Loucy (cell line): ENCODE measurements around the gene ACVR1B.

ENCODE experiments used
- H2AFZ ChIP-seq: fragments of 200-600 bp; sonication (generic); 2 replicates; pipeline ENCODE4 v1.6.0; 2016; ENCODE audit warnings: antibody characterized with exemption, mild to moderate bottlenecking, low read length, moderate library complexity
- H3F3A ChIP-seq: fragments of 200-600 bp; 2 replicates; pipeline ENCODE4 v1.6.0; 2016; ENCODE audit warnings: antibody characterized with exemption, low read depth, mild to moderate bottlenecking
- H3K27me3 ChIP-seq: fragments of 200-600 bp; sonication (generic); 2 replicates; pipeline ENCODE4 v1.6.1; 2014; ENCODE audit warnings: low read length, mild to moderate bottlenecking; ENCODE audit not compliant: insufficient read depth, poor library complexity, severe bottlenecking
- H3K36me3 ChIP-seq: fragments of 200-600 bp; sonication (generic); 2 replicates; pipeline ENCODE4 v1.6.1; 2016; ENCODE audit warnings: low read length; ENCODE audit not compliant: insufficient read depth
- H3K4me1 ChIP-seq: fragments of 200-600 bp; sonication (generic); 2 replicates; pipeline ENCODE4 v1.5.1; 2014; ENCODE audit warnings: low read length, mild to moderate bottlenecking; ENCODE audit not compliant: insufficient read depth, poor library complexity, severe bottlenecking
- H3K4me2 ChIP-seq: fragments of 200-600 bp; sonication (generic); 2 replicates; pipeline ENCODE4 v1.6.0; 2014; ENCODE audit warnings: antibody characterized with exemption, low read length, low read depth, mild to moderate bottlenecking; ENCODE audit not compliant: poor library complexity, severe bottlenecking
- H3K4me3 ChIP-seq: fragments of 200-600 bp; sonication (generic); 2 replicates; pipeline ENCODE4 v1.5.1; 2014; ENCODE audit warnings: low read length, mild to moderate bottlenecking, mixed read lengths; ENCODE audit not compliant: poor library complexity, severe bottlenecking
- H3K79me2 ChIP-seq: fragments of 200-600 bp; sonication (generic); 2 replicates; pipeline ENCODE4 v1.6.1; 2014; ENCODE audit warnings: low read length; ENCODE audit not compliant: insufficient read depth
- H3K9ac ChIP-seq: fragments of 200-600 bp; sonication (generic); 2 replicates; pipeline ENCODE4 v1.6.0; 2014; ENCODE audit warnings: mild to moderate bottlenecking, low read depth, low read length, moderate library complexity; ENCODE audit not compliant: poor library complexity, severe bottlenecking
- H3K9me2 ChIP-seq: fragments of 200-600 bp; sonication (generic); replicated peaks from 2 replicates; pipeline ENCODE4 v1.6.1; 2016; ENCODE audit warnings: low read depth, low read length, mixed read lengths
- H3K9me3 ChIP-seq: fragments of 200-600 bp; sonication (generic); 2 replicates; pipeline ENCODE4 v1.6.1; 2014; ENCODE audit warnings: mild to moderate bottlenecking, antibody characterized with exemption, low read length, low read depth; ENCODE audit not compliant: insufficient read depth
- H4K20me1 ChIP-seq: fragments of 200-600 bp; sonication (generic); 2 replicates; pipeline ENCODE4 v1.6.0; 2014; ENCODE audit warnings: antibody characterized with exemption, low read length, mild to moderate bottlenecking; ENCODE audit not compliant: insufficient read depth, poor library complexity, severe bottlenecking
- CTCF ChIP-seq: fragments of 200-600 bp; sonication (generic); conservative IDR thresholded peaks from 2 replicates; pipeline ENCODE4 v1.5.1; 2014; ENCODE audit warnings: mild to moderate bottlenecking, antibody characterized with exemption, low read length
- EZH2phosphoT487 ChIP-seq: fragments of 200-600 bp; IDR thresholded peaks from 2 replicates; pipeline ENCODE4 v1.6.1; 2018; ENCODE audit warnings: antibody characterized with exemption, mild to moderate bottlenecking, moderate library complexity, borderline replicate concordance

The ACVR1B gene

GRCh38 chr12:51917041-51917590, 34.4 kb upstream of the ACVR1B start:
- Histone ChIP-seq H4K20me1 (no peaks in the 10 kb centered on the region), H3K4me2 (no peak overlapping the region), H3K79me2 (no peaks in the 10 kb centered on the region), H3F3A (no peaks in the 10 kb centered on the region), H3K36me3 (no peaks in the 10 kb centered on the region), H3K4me3 (no peak overlapping the region), H3K4me1 (peaks cover 9% of the 10 kb centered on the region), H3K27me3 (no peaks in the 10 kb centered on the region), H2AFZ (no peak overlapping the region), H3K9me3 (no peaks in the 10 kb centered on the region), H3K9me2 (no peaks in the 10 kb centered on the region), H3K9ac (no peak overlapping the region)
- TF ChIP-seq EZH2phosphoT487, result no peak
- TF ChIP-seq CTCF, result no peak

GRCh38 chr12:51917746-51918453, 33.6 kb upstream of the ACVR1B start:
- Histone ChIP-seq H4K20me1 (no peaks in the 10 kb centered on the region), H3K4me3 (no peak overlapping the region), H3F3A (no peaks in the 10 kb centered on the region), H3K9ac (no peak overlapping the region), H3K36me3 (no peaks in the 10 kb centered on the region), H3K9me2 (no peaks in the 10 kb centered on the region), H3K4me2 (no peak overlapping the region), H3K27me3 (no peaks in the 10 kb centered on the region), H2AFZ (no peak overlapping the region), H3K9me3 (no peaks in the 10 kb centered on the region), H3K79me2 (no peaks in the 10 kb centered on the region), H3K4me1 (peaks cover 1% of the 10 kb centered on the region)
- no peak for TF ChIP-seq CTCF
- no peak for TF ChIP-seq EZH2phosphoT487

- Histone ChIP-seq H3K27me3 (no peaks in the 10 kb centered on the region), H2AFZ (no peak overlapping the region), H3K4me2 (no peak overlapping the region), H4K20me1 (no peaks in the 10 kb centered on the region), H3K79me2 (no peaks in the 10 kb centered on the region), H3K4me1 (peaks cover 4% of the 10 kb centered on the region), H3K4me3 (no peak overlapping the region), H3K9me3 (no peaks in the 10 kb centered on the region), H3F3A (no peaks in the 10 kb centered on the region), H3K9me2 (no peaks in the 10 kb centered on the region), H3K9ac (no peak overlapping the region), H3K36me3 (no peaks in the 10 kb centered on the region)
- TF ChIP-seq EZH2phosphoT487 (no peak), CTCF (no peak)
Measured at GRCh38 chr12:51920046-51920445, 31.5 kb upstream of the ACVR1B start.
